Measurements from ENCODE around the gene CA11.

CA11 gene

GRCh38 chr19:48616491-48617056 is 29.4 kb downstream of the CA11 start:
- no peak for TF ChIP-seq JUND (IDR thresholded peaks at IDR 0.05; ENCODE audit: low read depth)
- DNase-seq (ENCODE audit: low read depth in 1 of 2, low spot score in 1 of 2) = no peak
- in situ Hi-C loops (cut with HindIII; ENCODE audit: low pct_unique_long_range_greater_than_20kb, low sequenced_read_pairs) = no loop called here

- no peak for DNase-seq (ENCODE audit: low read depth in 1 of 2, low spot score in 1 of 2)
- in situ Hi-C loops (cut with HindIII; ENCODE audit: low pct_unique_long_range_greater_than_20kb, low sequenced_read_pairs) = no loop called here
- no peak for TF ChIP-seq JUND (IDR thresholded peaks at IDR 0.05; ENCODE audit: low read depth)
These were observed 29.9 kb downstream of the CA11 start for GRCh38 chr19:48616041-48616436.

GRCh38 chr19:48615231-48616040 is 30.6 kb downstream of the CA11 start:
- no peak for TF ChIP-seq JUND (IDR thresholded peaks at IDR 0.05; ENCODE audit: low read depth)
- no peak for DNase-seq (ENCODE audit: low read depth in 1 of 2, low spot score in 1 of 2)
- in situ Hi-C loops (cut with HindIII; ENCODE audit: low pct_unique_long_range_greater_than_20kb, low sequenced_read_pairs) = no loop called here

- DNase-seq (ENCODE audit: low read depth in 1 of 2, low spot score in 1 of 2) = peak in 1 of 2 experiments; percentile 47
These were observed 31.4 kb downstream of the CA11 start, which contains the start of gene FAM83E for GRCh38 chr19:48614436-48615230. TSS of gene FAM83E (minus strand) at chr19:48615076. CDS start at chr19:48613372, 1,704 bp downstream.

GRCh38 chr19:48613852-48614435 is 32.0 kb downstream of the CA11 start:
- in situ Hi-C loops (cut with HindIII; ENCODE audit: low pct_unique_long_range_greater_than_20kb, low sequenced_read_pairs) = no loop called here
- no peak for TF ChIP-seq JUND (IDR thresholded peaks at IDR 0.05; ENCODE audit: low read depth)
- no peak for DNase-seq (ENCODE audit: low read depth in 1 of 2, low spot score in 1 of 2)

More at GRCh38 chr19:48614436-48615230, 31.4 kb downstream of the CA11 start, which contains the start of gene FAM83E:
- in situ Hi-C loops (cut with HindIII; ENCODE audit: low pct_unique_long_range_greater_than_20kb, low sequenced_read_pairs) = no loop called here
- no peak for TF ChIP-seq JUND (IDR thresholded peaks at IDR 0.05; ENCODE audit: low read depth)

- no peak for TF ChIP-seq JUND (IDR thresholded peaks at IDR 0.05; ENCODE audit: low read depth)
These were observed 32.7 kb downstream of the CA11 start for GRCh38 chr19:48613024-48613851.

GRCh38 chr19:48611872-48612271 is 34.1 kb downstream of the CA11 start:
- no peak for DNase-seq (ENCODE audit: low read depth in 1 of 2, low spot score in 1 of 2)
- no peak for TF ChIP-seq JUND (IDR thresholded peaks at IDR 0.05; ENCODE audit: low read depth)
- in situ Hi-C loops (cut with HindIII; ENCODE audit: low pct_unique_long_range_greater_than_20kb, low sequenced_read_pairs) = no loop called here

More at GRCh38 chr19:48613024-48613851, 32.7 kb downstream of the CA11 start:
- no peak for DNase-seq (ENCODE audit: low read depth in 1 of 2, low spot score in 1 of 2)
- in situ Hi-C loops (cut with HindIII; ENCODE audit: low pct_unique_long_range_greater_than_20kb, low sequenced_read_pairs) = no loop called here

GRCh38 chr19:48609571-48610108 is 36.3 kb downstream of the CA11 start:
- DNase-seq (ENCODE audit: low read depth in 1 of 2, low spot score in 1 of 2) = no peak
- TF ChIP-seq JUND (IDR thresholded peaks at IDR 0.05; ENCODE audit: low read depth) = no peak
- in situ Hi-C loops (cut with HindIII; ENCODE audit: low pct_unique_long_range_greater_than_20kb, low sequenced_read_pairs) = no loop called here

GRCh38 chr19:48608798-48609263 is 37.2 kb downstream of the CA11 start:
- TF ChIP-seq JUND (IDR thresholded peaks at IDR 0.05; ENCODE audit: low read depth) = no peak
- in situ Hi-C loops (cut with HindIII; ENCODE audit: low pct_unique_long_range_greater_than_20kb, low sequenced_read_pairs) = no loop called here
- DNase-seq (ENCODE audit: low read depth in 1 of 2, low spot score in 1 of 2) = peak; percentile 74 to 75

GRCh38 chr19:48607359-48607755 is 38.6 kb downstream of the CA11 start:
- in situ Hi-C loops (cut with HindIII; ENCODE audit: low pct_unique_long_range_greater_than_20kb, low sequenced_read_pairs) = no loop called here
- DNase-seq (ENCODE audit: low read depth in 1 of 2, low spot score in 1 of 2) = no peak
- no peak for TF ChIP-seq JUND (IDR thresholded peaks at IDR 0.05; ENCODE audit: low read depth)

Measured in T47D (cell line).